Measurements from ENCODE around the gene PPARD. TPM values are rescaled to one million over a fixed set of nuclear protein-coding genes. Genes with fewer than 3 reads are reported as not detected.

The PPARD gene
- total and polyA plus RNA-seq, 11 donors, result 10.0 to 23.8 (median 13.8) TPM

GRCh38 chr6:35318196-35319171 is 23.9 kb upstream of the PPARD start:
- peaks cover 0 to 67% (median 0%) of the 10 kb centered on the region in 9 donors for H3K36me3 ChIP-seq
- peaks cover 0 to 20% (median 5%) of the 10 kb centered on the region in 12 donors for H3K4me1 ChIP-seq
- WGBS, 4 donors, result 13 to 32% (median 17%) methylated on average over 20 to 55 of the region's 55 CpGs
- no peaks in the 10 kb centered on the region for H3K9me3 ChIP-seq
- TF ChIP-seq POLR2A (IDR thresholded peaks at IDR 0.05) (peak in 1 of 2 donors; percentile 28), CTCF (IDR thresholded peaks at IDR 0.05) (peak in 2 of 12 donors; percentile 11 to 35)
- peak overlapping the region in 7 of 12 donors; percentile 9 to 67 (median 28) for H3K27ac ChIP-seq
- intact Hi-C loops (cut with DNase I), result no loop called here
- DNase-seq (peak; percentile 73 to 89 (median 82)), ATAC-seq (peak; percentile 95 to 100 (median 99))
- no peaks in the 10 kb centered on the region for H3K27me3 ChIP-seq
- H3K4me3 ChIP-seq, result peak overlapping the region; percentile 30 to 67 (median 60)

- DNase-seq, result no peak
- no peaks in the 10 kb centered on the region for H3K27me3 ChIP-seq
- H3K27ac ChIP-seq, result no peak overlapping the region
- no peaks in the 10 kb centered on the region for H3K9me3 ChIP-seq
- peaks cover 0 to 20% (median 4%) of the 10 kb centered on the region in 12 donors for H3K4me1 ChIP-seq
- 92 to 93% (median 93%) methylated on average over 20 of the region's 20 CpGs for WGBS, 4 donors
- no peak for ATAC-seq
- H3K36me3 ChIP-seq, result peaks cover 0 to 67% (median 0%) of the 10 kb centered on the region in 9 donors
- no peak for TF ChIP-seq CTCF (IDR thresholded peaks at IDR 0.05)
- TF ChIP-seq POLR2A (IDR thresholded peaks at IDR 0.05), result no peak
- intact Hi-C loops (cut with DNase I), result loop anchor here in 1 of 10 donors (5.0 kb wide), 1 partner anchor 32 kb away; no protein-coding TSS in a partner anchor
- no peak overlapping the region for H3K4me3 ChIP-seq
Measured at GRCh38 chr6:35319346-35320030, 22.9 kb upstream of the PPARD start.

GRCh38 chr6:35320031-35320410 is 22.3 kb upstream of the PPARD start:
- H3K36me3 ChIP-seq, result peaks cover 0 to 67% (median 0%) of the 10 kb centered on the region in 9 donors
- no peaks in the 10 kb centered on the region for H3K27me3 ChIP-seq
- H3K9me3 ChIP-seq, result no peaks in the 10 kb centered on the region
- peaks cover 0 to 20% (median 4%) of the 10 kb centered on the region in 12 donors for H3K4me1 ChIP-seq
- 91 to 97% (median 94%) methylated on average over 2 of the region's 2 CpGs for WGBS, 4 donors
- H3K27ac ChIP-seq, result no peak overlapping the region
- ATAC-seq, result no peak
- DNase-seq, result no peak
- TF ChIP-seq CTCF (IDR thresholded peaks at IDR 0.05) (no peak), POLR2A (IDR thresholded peaks at IDR 0.05) (no peak)
- no peak overlapping the region for H3K4me3 ChIP-seq
- intact Hi-C loops (cut with DNase I), result loop anchor here in 1 of 10 donors (5.0 kb wide), 1 partner anchor 33 kb away; no protein-coding TSS in a partner anchor
